GM23248 (cell line): ENCODE results near the gene SLC44A5.

Source experiments
- EZH2 ChIP-seq: fragments of 200-600 bp; sonication (generic); IDR thresholded peaks from 2 replicates; pipeline ENCODE4 v1.6.1; 2018; ENCODE audit warnings: antibody characterized with exemption, mild to moderate bottlenecking; ENCODE audit not compliant: insufficient read depth, poor library complexity, severe bottlenecking
- EZH2phosphoT487 ChIP-seq: fragments of 200-600 bp; sonication (generic); IDR thresholded peaks from 2 replicates; pipeline ENCODE4 v1.6.1; 2018; ENCODE audit warnings: antibody characterized with exemption, moderate library complexity, mild to moderate bottlenecking, low read depth; ENCODE audit not compliant: insufficient read depth

GRCh38 chr1:75632350-75632949 is 21.5 kb upstream of the SLC44A5 start:
- TF ChIP-seq EZH2 (no peak), EZH2phosphoT487 (no peak)
